VCaP (cell line): ENCODE data around the gene RNASE4.

Source experiments
- H3K27ac ChIP-seq: fragments of 450-650 bp; 2 replicates; pipeline ENCODE4 v1.5.1; 2017
- CTCF ChIP-seq: fragments of 450-650 bp; conservative IDR thresholded peaks from 2 replicates; pipeline ENCODE4 v1.5.1; 2017; ENCODE audit warnings: mild to moderate bottlenecking, moderate library complexity

The RNASE4 gene

GRCh38 chr14:20680363-20680762 lies 4.0 kb upstream of the RNASE4 start:
- no peak for TF ChIP-seq CTCF
- peak overlapping the region; percentile 96 for H3K27ac ChIP-seq

GRCh38 chr14:20680843-20681347 lies 3.5 kb upstream of the RNASE4 start:
- H3K27ac ChIP-seq: peak overlapping the region; percentile 96

GRCh38 chr14:20681348-20682126 lies 2.8 kb upstream of the RNASE4 start:
- peak overlapping the region; percentile 96 for H3K27ac ChIP-seq
- no peak for TF ChIP-seq CTCF

More at GRCh38 chr14:20680843-20681347, 3.5 kb upstream of the RNASE4 start:
- no peak for TF ChIP-seq CTCF

GRCh38 chr14:20682127-20682434 lies 2.3 kb upstream of the RNASE4 start:
- peak overlapping the region; percentile 96 for H3K27ac ChIP-seq
- no peak for TF ChIP-seq CTCF

GRCh38 chr14:20682435-20683124 lies 1.8 kb upstream of the RNASE4 start:
- peak overlapping the region; percentile 96 for H3K27ac ChIP-seq
- peak; percentile 23 for TF ChIP-seq CTCF

- peak overlapping the region; percentile 96 for H3K27ac ChIP-seq
- no peak for TF ChIP-seq CTCF
These were observed 1.1 kb upstream of the RNASE4 start for GRCh38 chr14:20683125-20683890.
